ENCODE measurements around the gene CRIP3. TPM values are rescaled to one million over a fixed set of nuclear protein-coding genes. Genes with fewer than 3 reads are reported as not detected.

Gene CRIP3
- total and polyA plus RNA-seq, 2 of the 8 experiments (the other 6 are each of a cell fraction or from before 2014, with no cell fraction given) = 34.0 to 46.3 TPM

GRCh38 chr6:43293698-43294097 is 14.9 kb downstream of the CRIP3 start:
- H3K56ac ChIP-seq (replicated peaks; ENCODE audit: insufficient read length, low read depth, low read length) = peak overlapping the region; percentile 99
- no peak overlapping the region for H3K4me3 ChIP-seq (ENCODE audit: extremely low read depth in 1 of 4, insufficient read depth in 2 of 4, low read depth in 3 of 4, low read length in 4 of 4)
- no peak overlapping the region for H2BK5ac ChIP-seq (ENCODE audit: low read depth, low read length)
- H4K91ac ChIP-seq (replicated peaks; ENCODE audit: insufficient read length, low read length) = no peak overlapping the region
- H4K20me1 ChIP-seq (replicated peaks in 1 of 2; ENCODE audit: control insufficient read depth in 1 of 2, insufficient read depth in 2 of 2, low read length in 2 of 2) = peaks cover 0 to 8% of the 10 kb centered on the region in 2 experiments
- no peak overlapping the region for H3K18ac ChIP-seq (ENCODE audit: extremely low read depth, low read length)
- peak overlapping the region; percentile 56; the same call in 1 of the 2 replicates for H2AK5ac ChIP-seq (ENCODE audit: low read depth, low read length)
- no peaks in the 10 kb centered on the region; a peak in 1 of 8 replicates for H3K36me3 ChIP-seq (ENCODE audit: control insufficient read depth in 2 of 4, insufficient read depth in 4 of 4, low read length in 3 of 4)
- FAIRE-seq (no peak), DNase-seq (ENCODE audit: low read depth in 1 of 2, low spot score in 2 of 2) (no peak)
- no peak overlapping the region for H3K4ac ChIP-seq (replicated peaks; ENCODE audit: insufficient read length, low read depth, low read length)
- H3K79me1 ChIP-seq (ENCODE audit: low read depth, low read length) = no peaks in the 10 kb centered on the region
- H3K14ac ChIP-seq (ENCODE audit: insufficient read length) = no peak overlapping the region
- no peak overlapping the region for H2BK15ac ChIP-seq (ENCODE audit: low read length)
- H2AFZ ChIP-seq (ENCODE audit: low read length) = no peak overlapping the region
- H4K8ac ChIP-seq (ENCODE audit: extremely low read depth, insufficient read depth, low read length) = no peak overlapping the region
- no peak overlapping the region for H3K23ac ChIP-seq (ENCODE audit: insufficient read length)
- ChIA-PET POLR2A (ENCODE audit: partially characterized antibody) (interaction anchor here (1.2 kb wide), 1 partner anchor 15 kb away, joined by 4 read pairs; the partner anchor contains the start of gene CRIP3), CTCF (ENCODE audit: partially characterized antibody) (interaction anchor here (0.6 kb wide), 1 partner anchor 742 kb away, joined by 5 read pairs; no protein-coding TSS in a partner anchor)
- H2BK20ac ChIP-seq (ENCODE audit: low read length) = no peak overlapping the region
- no peaks in the 10 kb centered on the region for H3K79me2 ChIP-seq (ENCODE audit: control insufficient read depth in 1 of 2, insufficient read depth in 2 of 2, low read length in 2 of 2)
- H3K23me2 ChIP-seq (ENCODE audit: low read depth, low read length) = peaks cover 12% of the 10 kb centered on the region; the same call in 1 of the 2 replicates
- H3K4me1 ChIP-seq (replicated peaks in 1 of 4; ENCODE audit: control insufficient read depth in 3 of 4, insufficient read depth in 4 of 4, low read length in 3 of 4) = no peaks in the 10 kb centered on the region
- H3K27me3 ChIP-seq (replicated peaks in 1 of 4; ENCODE audit: control insufficient read depth in 3 of 4, extremely low read depth in 1 of 4, insufficient read depth in 3 of 4, low read length in 3 of 4) = peaks cover 0 to 2% (median 0%) of the 10 kb centered on the region in 4 experiments; a peak in 1 of 7 replicates
- no peak overlapping the region for H2BK120ac ChIP-seq (replicated peaks; ENCODE audit: low read depth, low read length)
- no peak overlapping the region for H3K9ac ChIP-seq (replicated peaks in 1 of 4; ENCODE audit: extremely low read depth in 1 of 4, low read depth in 3 of 4, low read length in 3 of 4)
- 89% methylated on average over 3 of the region's 3 CpGs; no CpG with 5 or more reads in 1 of the 2 experiments for WGBS, 2 experiments (ENCODE audit: extremely low coverage in 1 of 2, insufficient coverage in 1 of 2, insufficient read length in 1 of 2, insufficient replicate concordance in 2 of 2, low coverage in 1 of 2, low lambda C conversion rate in 2 of 2, missing lambda C conversion rate in 1 of 2)
- no peaks in the 10 kb centered on the region for H3K9me3 ChIP-seq (ENCODE audit: insufficient read depth in 2 of 2, low read depth in 1 of 2, low read length in 1 of 2)
- H3K27ac ChIP-seq (ENCODE audit: low read depth, low read length) = no peak overlapping the region
- H4K5ac ChIP-seq (ENCODE audit: insufficient read length, low read depth, low read length) = no peak overlapping the region
- no peak overlapping the region for H2BK12ac ChIP-seq (ENCODE audit: low read depth, low read length)
- no peak overlapping the region for H3K4me2 ChIP-seq (ENCODE audit: insufficient read depth in 1 of 2, low read depth in 2 of 2, low read length in 2 of 2)
- TF ChIP-seq CTBP2 (IDR thresholded peaks at IDR 0.05; ENCODE audit: borderline replicate concordance, insufficient read depth, insufficient read length, low read length) (no peak), JUND (IDR thresholded peaks at IDR 0.05; ENCODE audit: low read length) (no peak), JUN (IDR thresholded peaks at IDR 0.05; ENCODE audit: low read depth, low read length) (no peak), SIN3A (conservative IDR thresholded peaks at IDR 0.05 in 1 of 2, IDR thresholded peaks at IDR 0.05 in 1 of 2; ENCODE audit: low read depth in 1 of 2, low read length in 2 of 2) (no peak), CTCF (IDR thresholded peaks at IDR 0.05; ENCODE audit: control extremely low read depth in 1 of 3, insufficient read depth in 1 of 3, low read depth in 1 of 3, low read length in 3 of 3) (no peak), RBBP5 (IDR thresholded peaks at IDR 0.05; ENCODE audit: borderline replicate concordance, low read depth, low read length) (no peak), E2F6 (IDR thresholded peaks at IDR 0.05) (no peak), EZH2 (IDR thresholded peaks at IDR 0.05; ENCODE audit: low read depth, low read length, severe bottlenecking) (no peak), NANOG (IDR thresholded peaks at IDR 0.05; ENCODE audit: insufficient read depth, low read depth, low read length, poor library complexity, severe bottlenecking) (no peak), SP1 (IDR thresholded peaks at IDR 0.05; ENCODE audit: low read depth, low read length) (no peak)
